OCI-M2 (cell line): ENCODE data around the gene IGLL1.
"Not testable (repeated sequence)": the region's sequence is repeated elsewhere in the genome, so short reads cannot be mapped to it uniquely, and the experiment has no call there.

Experiments used
- DNase-seq: peaks from one replicate; lab custom pipeline; 2025; ENCODE audit not compliant: unreplicated experiment; lab: John Stamatoyannopoulos, UW

The IGLL1 gene

GRCh38 chr22:23542933-23543332 is 37.2 kb downstream of the IGLL1 start:
- no peak for DNase-seq

- DNase-seq = not testable (repeated sequence)
Measured at GRCh38 chr22:23542391-23542790, 37.7 kb downstream of the IGLL1 start.

DNA sequence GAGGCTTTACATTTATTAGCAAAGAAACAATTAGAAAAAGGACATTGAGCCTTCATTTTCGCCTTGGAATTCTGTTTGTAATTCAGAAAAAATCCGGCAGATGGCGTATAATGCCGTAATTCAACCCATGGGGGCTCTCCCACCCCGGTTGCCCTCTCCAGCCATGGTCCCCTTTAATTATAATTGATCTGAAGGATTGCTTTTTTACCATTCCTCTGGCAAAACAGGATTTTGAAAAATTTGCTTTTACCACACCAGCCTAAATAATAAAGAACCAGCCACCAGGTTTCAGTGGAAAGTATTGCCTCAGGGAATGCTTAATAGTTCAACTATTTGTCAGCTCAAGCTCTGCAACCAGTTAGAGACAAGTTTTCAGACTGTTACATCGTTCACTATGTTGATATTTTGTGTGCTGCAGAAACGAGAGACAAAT is 38.2 kb downstream of the IGLL1 start:
- DNase-seq = not testable (repeated sequence)

GRCh38 chr22:23540837-23541236 is 39.3 kb downstream of the IGLL1 start:
- DNase-seq = not testable (repeated sequence)

DNA sequence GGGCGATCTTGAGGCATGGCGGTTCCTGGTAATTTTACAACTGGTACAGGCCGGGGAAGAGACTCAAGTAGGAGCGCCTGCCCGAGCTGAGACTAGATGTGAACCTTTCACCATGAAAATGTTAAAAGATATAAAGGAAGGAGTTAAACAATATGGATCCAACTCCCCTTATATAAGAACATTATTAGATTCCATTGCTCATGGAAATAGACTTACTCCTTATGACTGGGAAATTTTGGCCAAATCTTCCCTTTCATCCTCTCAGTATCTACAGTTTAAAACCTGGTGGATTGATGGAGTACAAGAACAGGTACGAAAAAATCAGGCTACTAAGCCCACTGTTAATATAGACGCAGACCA is 40.3 kb downstream of the IGLL1 start:
- DNase-seq = not testable (repeated sequence)

DNA sequence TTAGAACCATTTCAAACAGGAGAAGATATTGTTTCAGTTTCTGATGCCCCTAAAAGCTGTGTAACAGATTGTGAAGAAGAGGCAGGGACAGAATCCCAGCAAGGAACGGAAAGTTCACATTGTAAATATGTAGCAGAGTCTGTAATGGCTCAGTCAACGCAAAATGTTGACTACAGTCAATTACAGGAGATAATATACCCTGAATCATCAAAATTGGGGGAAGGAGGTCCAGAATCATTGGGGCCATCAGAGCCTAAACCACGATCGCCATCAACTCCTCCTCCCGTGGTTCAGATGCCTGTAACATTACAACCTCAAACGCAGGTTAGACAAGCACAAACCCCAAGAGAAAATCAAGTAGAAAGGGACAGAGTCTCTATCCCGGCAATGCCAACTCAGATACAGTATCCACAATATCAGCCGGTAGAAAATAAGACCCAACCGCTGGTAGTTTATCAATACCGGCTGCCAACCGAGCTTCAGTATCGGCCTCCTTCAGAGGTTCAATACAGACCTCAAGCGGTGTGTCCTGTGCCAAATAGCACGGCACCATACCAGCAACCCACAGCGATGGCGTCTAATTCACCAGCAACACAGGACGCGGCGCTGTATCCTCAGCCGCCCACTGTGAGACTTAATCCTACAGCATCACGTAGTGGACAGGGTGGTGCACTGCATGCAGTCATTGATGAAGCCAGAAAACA is 40.8 kb downstream of the IGLL1 start:
- DNase-seq = no peak

GRCh38 chr22:23538696-23539030 is 41.4 kb downstream of the IGLL1 start:
- not testable (repeated sequence) for DNase-seq

DNA sequence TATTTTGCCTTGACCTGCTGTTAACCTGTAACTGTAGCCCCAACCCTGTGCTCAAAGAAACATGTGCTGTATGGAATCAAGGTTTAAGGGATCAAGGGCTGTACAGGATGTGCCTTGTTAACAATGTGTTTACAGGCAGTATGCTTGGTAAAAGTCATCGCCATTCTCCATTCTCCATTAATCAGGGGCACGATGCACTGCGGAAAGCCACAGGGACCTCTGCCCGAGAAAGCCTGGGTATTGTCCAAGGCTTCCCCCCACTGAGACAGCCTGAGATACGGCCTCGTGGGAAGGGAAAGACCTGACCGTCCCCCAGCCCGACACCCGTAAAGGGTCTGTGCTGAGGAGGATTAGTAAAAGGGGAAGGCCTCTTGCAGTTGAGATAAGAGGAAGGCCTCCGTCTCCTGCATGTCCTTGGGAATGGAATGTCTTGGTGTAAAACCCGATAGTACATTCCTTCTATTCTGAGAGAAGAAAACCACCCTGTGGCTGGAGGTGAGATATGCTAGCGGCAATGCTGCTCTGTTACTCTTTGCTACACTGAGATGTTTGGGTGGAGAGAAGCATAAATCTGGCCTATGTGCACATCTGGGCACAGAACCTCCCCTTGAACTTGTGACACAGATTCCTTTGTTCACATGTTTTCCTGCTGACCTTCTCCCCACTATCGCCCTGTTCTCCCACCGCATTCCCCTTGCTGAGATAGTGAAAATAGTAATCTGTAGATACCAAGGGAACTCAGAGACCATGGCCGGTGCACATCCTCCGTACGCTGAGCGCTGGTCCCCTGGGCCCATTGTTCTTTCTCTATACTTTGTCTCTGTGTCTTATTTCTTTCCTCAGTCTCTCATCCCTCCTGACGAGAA is 42.0 kb downstream of the IGLL1 start:
- not testable (repeated sequence) for DNase-seq

DNA sequence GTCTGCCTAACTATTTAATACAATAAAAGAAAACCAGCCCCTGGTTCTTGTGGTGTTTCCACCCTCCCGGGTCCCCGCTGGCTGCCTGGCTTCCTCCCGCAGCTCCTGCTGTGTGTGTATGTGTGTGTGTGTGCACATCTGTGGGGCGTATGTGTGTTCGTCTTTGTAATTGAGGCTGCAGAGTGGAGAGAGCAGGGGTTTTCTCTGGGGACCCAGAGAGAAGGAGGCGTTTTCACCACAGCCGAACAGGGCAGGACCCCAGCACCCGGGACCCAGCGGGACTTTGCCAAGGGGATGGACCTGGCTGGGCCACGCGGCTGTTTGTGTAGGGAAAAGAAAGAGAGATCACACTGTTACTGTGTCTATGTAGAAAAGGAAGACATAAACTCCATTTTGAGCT is 42.7 kb downstream of the IGLL1 start:
- no peak for DNase-seq

- DNase-seq = no peak
Measured at GRCh38 chr22:23536821-23537345, 43.2 kb downstream of the IGLL1 start.

DNA sequence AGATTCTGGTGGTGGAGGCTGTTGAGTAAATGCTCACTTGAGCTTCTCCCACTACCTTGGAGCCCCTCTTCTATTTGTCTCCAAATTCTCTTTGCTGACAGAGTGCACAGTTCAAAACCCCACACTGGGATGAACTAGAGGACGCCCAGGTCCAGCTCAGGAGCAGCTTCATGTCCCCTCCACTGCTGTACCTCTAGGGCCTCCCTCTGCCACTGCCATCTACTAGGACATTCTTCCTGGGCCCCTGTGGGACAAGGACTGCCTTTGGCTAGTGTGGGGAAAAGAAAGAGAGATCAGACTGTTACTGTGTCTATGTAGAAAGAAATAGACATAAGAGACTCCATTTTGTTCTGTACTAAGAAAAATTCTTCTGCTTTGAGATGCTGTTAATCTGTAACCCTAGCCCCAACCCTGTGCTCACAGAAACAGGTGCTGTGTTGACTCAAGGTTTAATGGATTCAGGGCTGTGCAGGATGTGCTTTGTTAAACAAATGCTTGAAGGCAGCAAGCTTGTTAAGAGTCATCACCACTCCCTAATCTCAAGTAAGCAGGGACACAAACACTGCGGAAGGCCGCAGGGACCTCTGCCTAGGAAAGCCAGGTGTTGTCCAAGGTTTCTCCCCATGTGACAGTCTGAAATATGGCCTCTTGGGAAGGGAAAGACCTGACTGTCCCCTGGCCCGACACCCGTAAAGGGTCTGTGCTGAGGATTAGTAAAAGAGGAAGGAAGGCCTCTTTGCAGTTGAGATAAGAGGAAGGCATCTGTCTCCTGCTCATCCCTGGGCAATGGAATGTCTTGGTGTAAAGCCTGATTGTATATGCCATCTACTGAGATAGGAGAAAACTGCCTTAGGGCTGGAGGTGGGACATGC is 44.1 kb downstream of the IGLL1 start:
- not testable (repeated sequence) for DNase-seq

- no peak for DNase-seq
Measured at GRCh38 chr22:23534851-23535717, 45.0 kb downstream of the IGLL1 start.

- no peak for DNase-seq
Measured at GRCh38 chr22:23534201-23534850, 45.8 kb downstream of the IGLL1 start.

DNA sequence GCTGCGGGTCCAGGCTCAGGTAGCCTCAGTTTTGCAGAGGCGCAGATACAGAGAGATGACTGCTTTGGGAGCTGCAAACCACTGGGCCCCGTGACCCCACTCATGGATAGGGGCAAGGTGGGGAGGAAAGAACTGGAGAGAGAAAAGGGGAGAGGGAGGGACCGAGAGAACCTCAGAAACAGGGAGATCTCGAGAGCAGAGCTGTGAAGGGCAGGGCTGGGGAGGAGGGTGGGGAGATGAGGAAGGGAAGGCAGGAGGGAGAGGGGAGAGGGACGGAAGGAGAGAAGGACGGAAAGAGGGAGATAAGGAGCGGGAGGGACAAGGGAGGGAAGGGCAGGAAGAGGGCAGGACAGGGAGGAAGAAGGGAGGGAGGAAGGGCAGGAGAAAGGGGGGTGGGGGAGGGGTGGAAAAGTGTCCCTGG is 46.3 kb downstream of the IGLL1 start:
- no peak for DNase-seq

GRCh38 chr22:23533328-23533762 is 46.7 kb downstream of the IGLL1 start:
- no peak for DNase-seq

GRCh38 chr22:23532731-23533130 is 47.4 kb downstream of the IGLL1 start:
- no peak for DNase-seq

DNA sequence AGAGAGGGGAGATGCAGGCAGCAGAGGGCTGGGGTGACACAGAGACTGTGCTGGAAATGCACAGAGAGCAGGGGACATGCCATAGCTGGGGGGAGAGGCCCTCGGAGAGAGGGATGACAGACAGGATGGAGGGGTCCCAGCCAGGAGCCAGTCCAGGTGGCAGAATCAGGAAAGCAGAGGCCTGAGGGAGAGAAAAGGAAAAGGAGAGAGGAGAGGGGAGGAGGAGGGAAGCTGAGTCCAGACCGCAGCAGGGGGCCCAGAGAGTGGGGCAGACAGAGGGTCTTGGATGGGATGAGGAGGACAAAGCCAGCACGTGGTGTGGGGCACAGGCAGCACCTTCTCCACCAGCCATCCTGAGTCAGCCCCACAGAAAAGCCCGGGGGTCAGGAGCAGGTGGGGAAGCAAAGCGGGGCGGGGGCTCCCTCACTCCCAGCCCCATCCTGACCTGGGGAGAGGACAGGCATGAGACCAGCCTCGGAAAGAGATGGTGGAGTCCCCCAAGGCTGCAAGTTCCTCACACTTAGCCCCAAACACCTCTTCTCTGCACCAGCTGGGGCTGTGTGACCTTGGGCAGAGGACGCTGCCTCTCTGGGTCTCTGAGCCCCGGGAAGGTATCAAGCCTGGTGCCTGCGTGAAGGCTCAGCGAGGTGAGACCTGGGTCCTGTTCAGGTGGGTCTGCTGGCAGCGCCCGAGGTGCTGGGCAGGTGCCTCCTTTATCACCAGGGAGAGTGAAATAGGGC is 48.0 kb downstream of the IGLL1 start:
- no peak for DNase-seq

DNA sequence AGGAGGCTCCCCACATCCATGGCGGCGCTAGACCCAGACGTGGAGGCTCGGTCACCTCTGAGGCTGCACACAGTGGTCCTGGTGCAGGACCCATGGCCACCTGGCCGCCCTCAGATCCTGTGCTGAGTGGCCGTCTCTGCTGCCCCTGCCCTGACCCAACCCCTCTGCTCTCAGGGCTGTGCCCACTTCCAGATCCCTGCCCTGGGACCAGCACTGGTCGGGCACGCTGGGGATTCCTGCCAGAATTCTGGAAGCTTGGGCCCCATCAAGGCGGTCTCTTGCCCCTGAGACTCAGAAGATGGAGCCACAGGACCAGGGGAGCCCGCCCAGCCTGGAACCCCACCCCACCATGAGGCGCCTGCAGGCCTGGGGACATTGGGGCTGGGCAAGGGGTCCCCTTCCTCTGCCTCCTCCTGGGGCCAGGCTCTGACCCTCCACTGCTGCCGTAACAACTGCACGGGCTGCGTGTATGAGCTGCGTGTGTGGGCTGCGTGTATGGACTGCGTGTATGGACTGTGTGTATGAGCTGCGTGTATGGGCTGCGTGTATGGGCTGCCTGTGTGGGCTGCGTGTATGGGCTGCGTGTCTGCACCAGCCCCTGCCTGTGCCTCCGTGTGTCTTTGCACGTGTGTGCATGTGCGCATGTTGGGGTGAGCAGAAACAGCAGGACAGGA is 48.7 kb downstream of the IGLL1 start:
- DNase-seq = no peak
